Nucleus accumbens (tissue), 56 donors: ENCODE results near the gene EFNA4.

Experiments used
- DNase-seq, 56 donors: peaks; one replicate each; lab custom pipeline; 2025; lab: John Stamatoyannopoulos, UW

EFNA4 gene

GRCh38 chr1:155083865-155084721, 20.6 kb downstream of the EFNA4 start:
- DNase-seq = peak in 23 of 56 donors; percentile 12 to 67 (median 37)

- DNase-seq = peak in 55 of 56 donors; percentile 66 to 97 (median 91)
Measured at GRCh38 chr1:155084722-155085503, 21.4 kb downstream of the EFNA4 start.

- DNase-seq = peak in 12 of 56 donors; percentile 32 to 58 (median 46)
Measured at GRCh38 chr1:155085504-155086127, 22.1 kb downstream of the EFNA4 start.

- peak in 37 of 56 donors; percentile 20 to 79 (median 46) for DNase-seq
Measured at GRCh38 chr1:155086128-155086741, 22.7 kb downstream of the EFNA4 start.

- no peak for DNase-seq
Measured at GRCh38 chr1:155086856-155087535, 23.5 kb downstream of the EFNA4 start.

- DNase-seq = peak in 51 of 56 donors; percentile 28 to 86 (median 62)
Measured at GRCh38 chr1:155091071-155092051, 27.8 kb downstream of the EFNA4 start.

GRCh38 chr1:155092131-155092530, 28.6 kb downstream of the EFNA4 start:
- no peak for DNase-seq

GRCh38 chr1:155092641-155093040, 29.1 kb downstream of the EFNA4 start:
- DNase-seq = no peak

- peak in 40 of 56 donors; percentile 19 to 76 (median 48) for DNase-seq
Measured at GRCh38 chr1:155093911-155094621, 30.5 kb downstream of the EFNA4 start.

- DNase-seq = no peak
Measured at GRCh38 chr1:155094622-155094948, 31.0 kb downstream of the EFNA4 start.

- no peak for DNase-seq
Measured at GRCh38 chr1:155099331-155099730, 35.8 kb downstream of the EFNA4 start.

GRCh38 chr1:155103325-155103724, 39.8 kb downstream of the EFNA4 start:
- DNase-seq = no peak

- DNase-seq = no peak
Measured at GRCh38 chr1:155104605-155105534, 41.3 kb downstream of the EFNA4 start.

- no peak for DNase-seq
Measured at GRCh38 chr1:155105604-155106011, 42.1 kb downstream of the EFNA4 start.

- no peak for DNase-seq
Measured at GRCh38 chr1:155106862-155107261, 43.3 kb downstream of the EFNA4 start.

GRCh38 chr1:155107309-155108264, 44.0 kb downstream of the EFNA4 start:
- DNase-seq = no peak
